Activated naive CD4-positive, alpha-beta T cell treated with anti-CD3 and anti-CD28 coated beads, Interleukin-2, amount 50 U/mL, for 72 hours (primary cell): Measurements from ENCODE around the gene ACOT8. TPM values are rescaled to one million over a fixed set of nuclear protein-coding genes. Genes with fewer than 3 reads are reported as not detected.
A peak's percentile ranks its signal among the peaks of the same experiment; 100 is the strongest.
"Not testable (repeated sequence)": the region's sequence is repeated elsewhere in the genome, so short reads cannot be mapped to it uniquely, and the experiment has no call there.

Experiments used
- ATAC-seq, 2 donors: fragments of 150-1000 bp; cut with Tn5 transposase; 2 replicates each; pipeline ENCODE4 v1.10.0; 2021; ENCODE audit warnings: mild to moderate bottlenecking in 2 of 2, moderate library complexity in 2 of 2
- DNase-seq, 2 donors: peaks; one replicate each; pipeline ENCODE4 v3.0.0; 2021 to 2022; ENCODE audit warnings: low spot score in 2 of 2
- H3K27ac Mint-ChIP-seq, 2 donors: one replicate each; pipeline ENCODE4 v1.8.0; 2022; ENCODE audit warnings: mild to moderate bottlenecking in 2 of 2, mixed read lengths in 2 of 2
- H3K36me3 Mint-ChIP-seq, 2 donors: one replicate each; pipeline ENCODE4 v1.8.0; 2022; ENCODE audit warnings: mixed read lengths in 2 of 2
- H3K9me3 Mint-ChIP-seq, 2 donors: one replicate each; pipeline ENCODE4 v1.8.0; 2022; ENCODE audit warnings: mixed read lengths in 2 of 2
- total RNA-seq, 2 donors: library from RNA; stranded (reverse); gene quantifications; one replicate each; pipeline ENCODE4 v1.2.3, GENCODE V29; 2022

ACOT8 gene
- 10 to 100 TPM; 29.1 to 31.3 TPM for total RNA-seq

GRCh38 chr20:45857114-45857881 lies at the start of gene ACOT8, which contains the start of gene ZSWIM3:
TSS of gene ACOT8 (minus strand) at chr20:45857392. CDS start at chr20:45857315, 77 bp downstream.
TSS of gene ZSWIM3 (plus strand) at chr20:45857614. CDS start at chr20:45857826, 212 bp downstream.
- Mint-ChIP-seq H3K27ac (peak within 1 kb of the TSS; percentile 97 to 98), H3K9me3 (no peaks in the 10 kb centered on the region), H3K36me3 (peaks cover 6 to 18% of the 10 kb centered on the region in 2 donors)
- ATAC-seq (peak; percentile 97 to 98), DNase-seq (peak; percentile 93 to 95)

- Mint-ChIP-seq H3K27ac (no peak overlapping the region), H3K9me3 (peaks cover 0 to under 1% of the 10 kb centered on the region in 2 donors), H3K36me3 (no peaks in the 10 kb centered on the region)
- DNase-seq: no peak
- no peak for ATAC-seq
These were observed 48.4 kb upstream of the ACOT8 start for GRCh38 chr20:45905505-45906079.

- Mint-ChIP-seq H3K36me3 (no peaks in the 10 kb centered on the region), H3K9me3 (no peaks in the 10 kb centered on the region), H3K27ac (peak overlapping the region in 1 of 2 donors; percentile 7)
- ATAC-seq (no peak), DNase-seq (no peak)
These were observed 47.7 kb upstream of the ACOT8 start for GRCh38 chr20:45904583-45905504.

DNA sequence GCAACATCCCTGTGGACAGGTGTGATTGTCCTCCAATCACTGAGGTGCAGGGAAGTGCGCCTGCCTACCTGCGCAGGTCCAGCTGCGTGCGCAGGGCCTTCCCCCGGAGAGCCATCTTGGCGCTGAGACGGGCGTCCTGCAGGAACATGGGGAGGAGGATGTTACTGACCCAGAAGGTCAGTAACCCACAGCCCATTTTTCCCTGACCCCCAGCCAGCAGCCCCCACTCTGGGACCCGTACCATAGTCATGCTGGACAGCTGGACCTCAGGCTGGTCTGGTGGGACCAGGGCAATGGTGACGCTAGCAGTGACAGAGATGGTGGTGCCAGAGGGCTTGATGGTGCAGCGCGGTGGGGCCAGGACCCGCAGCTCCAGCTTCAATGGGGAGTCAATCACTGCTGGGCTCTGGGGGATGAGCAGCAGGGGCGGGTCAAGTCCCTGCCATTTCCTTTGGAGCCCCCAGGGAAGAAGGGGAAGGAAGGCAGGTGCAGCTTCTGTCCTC lies 45.1 kb upstream of the ACOT8 start:
- no peaks in the 10 kb centered on the region for H3K9me3 Mint-ChIP-seq
- no peaks in the 10 kb centered on the region for H3K36me3 Mint-ChIP-seq

DNA sequence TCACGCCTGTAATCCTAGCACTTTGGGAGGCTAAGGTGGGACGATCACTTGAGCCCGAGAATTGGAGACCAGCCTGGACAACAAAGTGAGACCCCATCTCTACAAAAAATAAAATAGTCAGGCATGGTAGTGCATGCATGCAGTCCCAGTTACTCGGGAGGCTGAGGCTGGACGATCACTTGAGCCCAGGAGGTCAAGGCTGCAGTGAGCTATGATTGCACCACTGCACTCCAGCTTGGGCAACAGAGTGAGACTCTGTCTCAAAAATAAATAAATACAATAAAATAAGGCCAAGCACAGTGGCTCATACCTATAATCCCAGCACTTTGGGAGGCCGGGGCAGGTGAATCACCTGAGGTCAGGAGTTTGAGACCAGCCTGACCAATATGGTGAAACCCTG lies 44.1 kb upstream of the ACOT8 start:
- not testable (repeated sequence) for H3K27ac Mint-ChIP-seq, H3K36me3 Mint-ChIP-seq, DNase-seq, ATAC-seq, H3K9me3 Mint-ChIP-seq

More for the DNA sequence above, 45.1 kb upstream of the ACOT8 start:
- no peak for ATAC-seq
- no peak for DNase-seq
- no peak overlapping the region for H3K27ac Mint-ChIP-seq

DNA sequence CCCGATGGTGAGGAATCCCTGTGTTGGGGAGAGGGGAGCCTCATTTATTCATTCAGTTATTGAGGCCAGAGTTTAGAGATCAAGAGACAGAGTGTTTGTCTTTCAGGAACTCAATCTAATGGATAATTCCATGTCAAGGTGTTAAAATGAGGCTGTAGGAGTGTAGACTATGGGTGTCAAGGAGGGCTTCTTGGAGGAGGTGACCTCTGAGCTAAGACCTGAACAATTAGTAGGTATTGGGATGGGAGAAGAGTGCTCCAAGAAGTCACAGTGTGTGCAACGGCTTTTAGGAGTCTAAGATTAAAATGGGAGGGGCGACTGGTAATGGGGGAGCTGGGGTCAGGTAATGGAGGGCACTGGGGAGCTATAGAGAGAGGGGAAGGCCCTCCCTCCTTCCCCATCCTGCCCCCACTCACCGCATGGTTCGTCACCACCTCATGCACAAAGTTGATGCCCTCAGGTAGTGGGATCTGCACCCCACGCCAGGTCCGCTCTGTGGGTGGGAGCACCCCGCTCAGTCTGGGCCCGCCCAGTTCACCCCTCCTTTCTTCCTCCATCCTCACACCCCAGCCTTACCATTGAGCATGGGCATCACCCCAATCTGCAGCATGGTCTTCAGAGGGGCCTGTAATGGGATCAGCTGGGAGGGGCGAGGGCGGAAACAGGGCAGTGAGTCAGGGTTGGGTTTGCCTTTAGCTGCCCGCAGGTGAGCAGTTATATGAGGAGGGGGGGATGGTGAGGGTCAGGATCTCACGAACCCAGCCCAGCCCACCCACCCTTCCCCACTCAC lies 42.0 kb upstream of the ACOT8 start:
- Mint-ChIP-seq H3K9me3 (no peaks in the 10 kb centered on the region), H3K27ac (no peak overlapping the region), H3K36me3 (peaks cover 0 to 2% of the 10 kb centered on the region in 2 donors)
- DNase-seq (no peak), ATAC-seq (peak in 1 of 2 donors; percentile 24)

- Mint-ChIP-seq H3K36me3 (peaks cover 0 to 8% of the 10 kb centered on the region in 2 donors), H3K9me3 (no peaks in the 10 kb centered on the region), H3K27ac (no peak overlapping the region)
- ATAC-seq (no peak), DNase-seq (no peak)
These were observed 41.1 kb upstream of the ACOT8 start for GRCh38 chr20:45898285-45898684.

GRCh38 chr20:45897692-45898091 lies 40.5 kb upstream of the ACOT8 start:
- H3K36me3 Mint-ChIP-seq: peaks cover 0 to 8% of the 10 kb centered on the region in 2 donors
- no peaks in the 10 kb centered on the region for H3K9me3 Mint-ChIP-seq
- no peak for ATAC-seq
- DNase-seq: no peak
- no peak overlapping the region for H3K27ac Mint-ChIP-seq

GRCh38 chr20:45897289-45897688 lies 40.1 kb upstream of the ACOT8 start:
- no peak for DNase-seq
- Mint-ChIP-seq H3K27ac (peak overlapping the region in 1 of 2 donors; percentile 9), H3K9me3 (no peaks in the 10 kb centered on the region), H3K36me3 (peaks cover 0 to 8% of the 10 kb centered on the region in 2 donors)
- no peak for ATAC-seq

- no peak for ATAC-seq
- Mint-ChIP-seq H3K9me3 (no peaks in the 10 kb centered on the region), H3K36me3 (peaks cover 0 to 8% of the 10 kb centered on the region in 2 donors), H3K27ac (no peak overlapping the region)
- DNase-seq: no peak
These were observed 39.5 kb upstream of the ACOT8 start for GRCh38 chr20:45896641-45897161.

DNA sequence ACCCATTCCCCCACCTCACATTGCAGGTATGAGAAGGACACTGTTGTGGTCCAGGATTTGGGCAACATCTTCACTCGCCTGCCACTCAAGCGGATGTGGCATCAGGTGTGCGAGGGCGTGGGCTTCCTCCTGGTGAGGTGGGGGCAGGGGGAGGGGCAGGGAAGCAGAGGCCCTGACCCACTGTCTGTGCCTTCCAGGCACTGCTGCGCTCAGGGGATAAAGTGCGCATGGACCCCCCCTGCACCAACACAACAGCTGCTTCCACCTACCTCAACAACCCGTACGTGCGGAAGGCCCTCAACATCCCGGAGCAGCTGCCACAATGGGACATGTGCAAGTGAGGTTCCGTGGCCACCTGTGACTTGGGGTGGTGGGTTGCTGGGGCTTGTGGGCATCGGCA lies 37.6 kb upstream of the ACOT8 start:
- ATAC-seq: no peak
- DNase-seq: no peak
- Mint-ChIP-seq H3K27ac (no peak overlapping the region), H3K36me3 (peaks cover 0 to 8% of the 10 kb centered on the region in 2 donors), H3K9me3 (no peaks in the 10 kb centered on the region)

DNA sequence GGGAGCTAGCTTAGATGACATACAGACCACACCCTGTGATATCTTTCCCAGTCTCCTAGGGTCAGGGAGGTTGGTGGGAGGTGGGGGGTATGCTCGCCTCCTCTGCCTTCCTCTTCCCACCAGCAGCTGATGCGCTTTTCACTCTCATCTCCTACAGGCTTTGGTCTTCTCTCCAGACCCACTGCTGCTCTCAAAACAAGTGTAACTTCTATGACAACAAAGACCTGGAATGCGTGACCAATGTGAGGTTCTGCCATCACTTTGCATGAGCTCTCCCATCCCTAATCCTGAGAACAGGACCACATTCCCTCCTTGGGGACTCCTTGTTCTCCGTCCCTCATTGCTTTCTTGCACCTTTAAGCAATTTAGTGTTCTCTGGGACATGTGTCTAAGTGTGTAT lies 36.6 kb upstream of the ACOT8 start:
- H3K36me3 Mint-ChIP-seq: peaks cover 0 to 8% of the 10 kb centered on the region in 2 donors
- no peak for DNase-seq
- H3K27ac Mint-ChIP-seq: no peak overlapping the region
- no peaks in the 10 kb centered on the region for H3K9me3 Mint-ChIP-seq
- no peak for ATAC-seq

- Mint-ChIP-seq H3K36me3 (peaks cover 0 to 8% of the 10 kb centered on the region in 2 donors), H3K9me3 (no peaks in the 10 kb centered on the region), H3K27ac (peak overlapping the region; percentile 9 to 91)
- DNase-seq (no peak), ATAC-seq (peak in 1 of 2 donors; percentile 46)
These were observed 35.8 kb upstream of the ACOT8 start for GRCh38 chr20:45892828-45893500.

DNA sequence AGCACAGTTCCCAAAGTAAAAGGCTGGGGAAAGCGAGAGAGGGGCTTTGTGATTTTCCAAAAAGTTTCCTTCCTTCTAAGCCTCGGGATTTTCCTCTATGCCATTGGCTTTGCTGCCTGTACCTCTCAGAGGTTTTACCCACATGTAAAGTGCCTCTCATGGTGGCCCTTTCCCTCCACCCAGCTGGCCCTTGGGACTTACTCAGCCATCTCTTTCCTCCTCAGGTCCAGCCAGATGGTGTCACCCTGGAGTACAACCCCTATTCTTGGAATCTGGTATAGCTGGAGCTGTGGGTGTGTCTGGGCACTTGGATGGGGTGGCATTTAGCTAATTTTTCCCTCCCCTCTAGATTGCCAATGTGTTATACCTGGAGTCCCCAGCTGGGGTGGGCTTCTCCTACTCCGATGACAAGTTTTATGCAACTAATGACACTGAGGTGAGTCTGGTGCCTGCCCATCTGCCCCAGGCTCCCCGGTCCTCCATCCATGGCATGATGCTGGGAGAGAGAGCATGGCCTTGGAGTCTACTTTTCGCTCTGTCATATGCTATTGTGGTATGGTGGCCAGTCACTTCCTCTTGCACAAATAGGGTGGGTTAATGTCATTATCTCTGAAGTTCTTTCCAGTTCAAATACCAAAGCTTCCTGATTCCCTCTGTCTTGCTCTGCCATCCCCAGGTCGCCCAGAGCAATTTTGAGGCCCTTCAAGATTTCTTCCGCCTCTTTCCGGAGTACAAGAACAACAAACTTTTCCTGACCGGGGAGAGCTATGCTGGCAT lies 35.0 kb upstream of the ACOT8 start:
- no peak for ATAC-seq
- peak overlapping the region; percentile 85 to 91 for H3K27ac Mint-ChIP-seq
- H3K36me3 Mint-ChIP-seq: peaks cover 0 to 8% of the 10 kb centered on the region in 2 donors

More for the DNA sequence above, 35.0 kb upstream of the ACOT8 start:
- no peak for DNase-seq
- no peaks in the 10 kb centered on the region for H3K9me3 Mint-ChIP-seq
